Stimulated activated CD8-positive, alpha-beta memory T cell treated with anti-CD3 and anti-CD28 coated beads, Interleukin-2, amount 100 ng/mL, for 48 hours (primary cell): ENCODE results near the gene TMEM163.
"Not testable (repeated sequence)": the region's sequence is repeated elsewhere in the genome, so short reads cannot be mapped to it uniquely, and the experiment has no call there.

Source experiments
- DNase-seq, 2 donors: peaks; one replicate each; pipeline ENCODE4 v3.0.0-alpha.2; 2020; ENCODE audit warnings: low read depth in 2 of 2

TMEM163 gene

DNA sequence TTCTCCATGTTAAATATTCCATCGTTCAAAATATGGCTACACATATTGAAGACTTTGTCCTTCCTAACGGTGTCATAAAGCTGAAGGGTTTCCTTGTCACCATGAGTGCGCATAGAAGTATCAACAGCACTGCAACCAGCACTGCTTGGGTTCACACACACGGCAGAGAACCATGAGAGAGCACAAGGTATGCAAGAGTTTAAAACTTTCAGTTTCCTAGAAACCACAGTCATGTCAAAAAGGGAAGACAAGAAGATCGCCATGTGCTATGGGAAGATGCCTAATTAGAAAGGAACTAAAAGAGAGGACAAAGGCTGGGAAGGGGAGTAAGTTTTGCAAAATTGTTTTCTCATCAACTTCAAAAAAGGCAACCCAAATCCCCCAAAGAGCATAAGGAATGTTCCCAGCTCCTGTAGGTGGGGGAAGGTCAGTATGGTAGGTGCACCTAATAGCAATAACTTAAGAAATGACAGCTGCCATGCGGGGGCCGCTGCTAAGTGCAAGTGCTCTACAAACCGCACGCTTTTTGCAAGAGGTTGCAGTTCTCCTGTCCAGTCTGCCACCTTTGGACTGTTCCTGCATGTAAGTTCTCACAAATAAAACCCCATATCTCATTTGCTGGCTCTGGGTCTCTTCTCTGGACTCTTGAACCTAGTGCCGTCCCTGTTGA lies 136.8 kb downstream of the TMEM163 start:
- no peak for DNase-seq

- DNase-seq = no peak
Measured at GRCh38 chr2:134578316-134578715, 140.5 kb downstream of the TMEM163 start.

GRCh38 chr2:134576478-134576877 lies 142.3 kb downstream of the TMEM163 start:
- no peak for DNase-seq

DNA sequence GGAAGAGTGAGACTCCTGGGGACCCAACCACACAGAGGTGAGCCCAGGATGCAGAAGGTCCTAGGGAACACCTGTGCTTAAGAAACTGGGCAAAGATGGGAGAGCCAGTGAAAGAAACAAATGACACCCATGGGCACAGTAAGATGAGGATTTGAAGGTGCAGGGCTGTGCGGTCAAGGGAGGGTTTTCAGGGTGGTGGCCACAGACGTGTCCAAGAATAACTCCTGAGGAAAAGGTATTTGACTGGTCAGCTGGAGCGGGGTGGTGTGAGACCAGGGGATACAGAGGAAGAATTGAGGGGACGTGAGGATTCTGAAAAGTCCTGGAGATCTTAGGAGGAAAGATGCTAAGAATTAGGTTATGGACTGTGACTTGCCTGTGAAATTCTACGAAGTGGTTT lies 142.9 kb downstream of the TMEM163 start:
- no peak for DNase-seq

- no peak for DNase-seq
Measured at GRCh38 chr2:134574611-134575330, 144.0 kb downstream of the TMEM163 start.

GRCh38 chr2:134573724-134574123 lies 145.1 kb downstream of the TMEM163 start:
- DNase-seq = no peak

DNA sequence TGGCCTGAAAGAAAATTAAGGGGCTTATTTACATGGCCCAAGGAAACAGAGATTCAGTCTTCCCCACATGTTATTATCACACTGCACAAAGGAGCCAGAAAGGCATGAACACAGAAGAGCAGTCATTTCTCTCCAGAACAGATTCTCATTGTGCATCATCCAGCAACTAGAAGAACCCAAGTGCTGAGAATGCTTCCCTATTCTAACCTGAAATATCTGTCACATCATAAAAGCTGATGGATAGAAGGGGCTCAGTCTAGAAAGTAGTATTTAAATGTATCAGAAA lies 145.8 kb downstream of the TMEM163 start:
- DNase-seq = no peak

DNA sequence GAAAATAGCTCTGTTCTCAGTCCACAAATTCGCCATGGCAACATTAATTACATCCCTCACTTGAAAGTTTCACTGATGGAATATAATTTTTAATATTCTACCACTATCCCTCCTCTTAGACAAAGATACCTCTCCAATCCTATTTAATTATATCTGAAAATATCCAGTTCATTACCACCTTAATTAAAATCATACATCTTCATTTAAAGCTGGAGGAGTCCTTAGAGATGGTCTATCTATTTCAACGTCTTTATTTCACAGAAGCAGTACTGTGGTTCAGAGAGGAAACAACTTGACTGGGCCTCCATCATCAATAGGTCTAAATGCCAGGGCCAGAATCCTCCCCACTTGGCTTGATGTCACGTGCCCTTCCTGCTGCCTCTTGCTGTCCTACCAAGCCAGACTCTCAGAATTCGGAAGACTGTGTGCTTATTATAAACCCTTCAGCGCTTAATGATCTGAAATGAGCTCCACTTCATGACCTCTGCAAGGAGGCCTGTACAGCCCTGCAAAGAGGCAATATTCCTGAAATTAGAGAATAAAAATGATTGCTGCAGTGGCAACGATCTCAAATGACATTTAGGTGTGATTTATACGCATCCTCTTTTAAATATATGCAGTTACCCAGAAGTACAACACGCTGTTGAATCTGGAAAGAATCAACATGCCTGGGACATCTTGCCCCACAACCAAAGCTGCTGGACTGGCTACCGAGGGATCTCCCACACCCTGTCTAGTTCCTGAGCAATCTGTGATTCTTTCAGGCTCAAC lies 146.3 kb downstream of the TMEM163 start:
- DNase-seq = no peak

- no peak for DNase-seq
Measured at GRCh38 chr2:134570676-134571075, 148.1 kb downstream of the TMEM163 start.

DNA sequence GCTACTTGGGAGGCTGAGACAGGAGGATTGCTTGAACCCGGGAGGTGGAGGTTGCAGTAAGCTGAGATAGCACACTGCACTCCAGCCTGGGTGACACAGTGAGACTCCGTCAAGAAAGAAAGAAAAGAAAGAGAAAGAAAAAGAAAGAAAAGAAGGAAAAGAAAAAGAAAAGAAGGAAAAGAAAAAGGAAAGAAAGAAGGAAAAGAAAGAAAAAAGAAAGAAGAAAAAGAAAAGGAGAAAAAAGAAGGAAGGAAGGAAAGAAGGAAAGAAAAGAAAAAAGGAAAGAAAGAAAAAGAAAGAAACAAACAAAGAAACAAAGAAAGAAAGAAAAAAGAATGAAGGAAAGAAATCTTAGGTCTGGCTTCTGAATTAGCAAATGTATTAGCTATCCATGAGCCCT lies 150.4 kb downstream of the TMEM163 start:
- DNase-seq = no peak

DNA sequence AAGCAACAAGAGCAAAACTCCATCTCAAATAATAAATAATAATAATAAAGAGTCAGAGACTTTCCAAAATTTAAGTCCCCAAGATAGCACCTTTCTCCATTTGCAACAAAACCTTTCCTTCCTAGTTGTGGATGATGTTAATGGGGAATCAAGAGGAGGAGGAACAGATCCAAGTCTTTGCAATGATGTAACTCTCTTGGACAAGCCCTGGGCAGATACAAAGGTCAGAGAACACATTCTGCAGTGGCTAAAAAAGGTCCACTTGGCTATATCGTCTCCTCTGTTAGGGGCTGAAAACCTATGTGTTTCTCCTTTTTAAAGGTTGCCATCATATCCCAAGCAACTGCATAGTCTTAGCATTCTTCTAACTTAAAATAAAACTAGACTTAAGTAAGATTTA lies 151.1 kb downstream of the TMEM163 start:
- DNase-seq = no peak

DNA sequence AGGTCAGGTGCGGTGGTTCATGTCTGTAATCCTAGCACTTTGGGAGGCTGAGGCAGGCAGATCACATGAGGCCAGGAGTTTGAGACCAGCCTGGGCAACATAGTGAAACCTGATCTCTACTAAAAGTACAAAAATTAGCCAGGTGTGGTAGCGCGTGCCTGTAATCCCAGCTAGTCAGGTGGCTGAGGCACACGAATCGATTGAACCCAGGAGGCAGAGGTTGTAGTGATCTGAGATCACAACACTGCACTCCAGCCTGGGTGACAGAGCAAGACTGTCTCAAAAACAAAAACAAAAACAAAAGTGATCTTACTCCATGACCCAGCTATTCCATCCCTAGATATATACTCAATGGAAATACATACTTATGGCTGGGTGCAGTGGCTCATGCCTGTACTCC lies 153.8 kb downstream of the TMEM163 start:
- not testable (repeated sequence) for DNase-seq

DNA sequence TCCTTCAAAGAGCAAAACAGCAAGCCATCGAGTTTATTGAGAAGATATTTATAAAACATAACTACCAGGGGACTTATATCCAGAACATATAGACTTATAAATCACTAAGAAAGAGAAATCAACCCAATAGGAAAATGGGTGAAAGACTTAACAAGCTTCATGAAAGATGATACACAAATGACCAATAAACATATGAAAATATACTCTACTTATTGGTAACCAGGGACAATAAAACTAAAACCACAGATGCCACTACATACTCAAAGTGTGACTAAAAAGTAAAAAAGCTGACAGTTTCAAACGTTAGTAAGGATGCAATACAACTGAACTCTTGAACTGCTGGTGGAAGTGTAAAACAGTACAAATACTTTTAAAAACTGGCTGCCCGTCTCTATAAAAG lies 154.3 kb downstream of the TMEM163 start:
- DNase-seq = no peak

DNA sequence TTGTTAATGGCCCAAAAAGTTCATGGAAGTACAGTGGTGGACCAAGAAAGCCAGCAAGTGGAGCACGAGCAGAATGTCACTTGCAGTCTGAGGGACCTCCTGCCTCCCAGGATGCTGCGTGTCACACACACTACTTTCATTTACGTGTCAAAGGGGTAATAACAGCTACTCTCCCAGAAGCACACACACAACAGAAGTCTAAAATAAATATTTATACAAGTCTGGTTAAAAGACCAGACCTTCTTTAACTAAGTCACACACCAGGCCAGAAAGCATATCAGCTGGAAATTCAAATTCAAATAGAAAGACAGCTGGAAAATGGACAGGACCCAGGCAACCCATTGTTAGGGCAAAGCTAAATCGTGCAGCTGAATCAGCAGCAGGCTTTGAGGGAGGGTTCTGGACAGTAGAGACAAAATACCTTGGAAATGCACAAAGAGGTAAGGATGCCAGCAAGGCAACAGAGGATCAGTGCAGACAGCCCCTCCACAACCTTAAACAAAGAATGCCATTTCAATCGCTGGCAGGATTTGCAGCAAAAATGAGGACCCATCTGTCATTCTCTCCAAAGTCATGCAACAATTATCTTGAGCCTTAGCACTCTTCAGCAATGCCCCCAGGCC lies 160.5 kb downstream of the TMEM163 start:
- DNase-seq = no peak

DNA sequence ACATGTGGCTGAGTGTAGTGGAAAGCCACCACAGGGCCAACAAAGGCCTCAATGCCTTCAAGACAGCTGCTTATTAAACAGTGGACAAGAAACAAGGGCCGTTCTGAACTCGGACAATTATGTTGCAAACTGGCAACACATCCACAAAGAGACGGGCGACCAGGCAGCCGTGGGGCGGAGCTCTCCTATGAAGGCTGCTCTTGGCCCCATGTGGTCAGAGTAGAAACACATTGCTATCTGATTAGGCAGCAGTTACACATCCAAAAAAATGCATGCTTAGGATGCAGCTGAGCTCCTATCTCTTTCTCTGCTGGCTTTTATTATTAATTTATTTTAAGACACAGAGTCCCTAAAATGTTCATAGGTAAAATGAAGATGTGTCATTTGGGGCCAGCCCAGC lies 163.4 kb downstream of the TMEM163 start:
- no peak for DNase-seq

DNA sequence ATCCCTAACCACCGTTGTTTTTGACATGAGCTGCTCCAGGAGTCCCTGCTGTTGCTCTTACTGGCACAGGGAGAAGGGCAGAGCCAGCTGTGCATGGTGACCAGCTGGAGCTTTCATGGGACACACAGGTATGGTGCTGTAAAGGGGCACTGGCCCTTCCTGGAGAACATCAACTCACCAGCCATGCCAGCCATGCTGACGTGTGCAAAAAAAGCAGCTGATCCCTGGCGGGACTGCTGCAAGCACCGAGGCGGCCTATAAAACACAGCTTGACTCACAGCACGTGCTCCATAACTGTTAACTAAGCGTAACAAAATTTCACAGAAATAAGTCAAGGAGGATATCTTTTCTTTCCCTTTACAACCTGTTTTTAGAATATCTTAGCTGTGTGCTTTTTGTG lies 165.1 kb downstream of the TMEM163 start:
- no peak for DNase-seq

- DNase-seq = no peak
Measured at GRCh38 chr2:134550566-134551164, 168.1 kb downstream of the TMEM163 start.

DNA sequence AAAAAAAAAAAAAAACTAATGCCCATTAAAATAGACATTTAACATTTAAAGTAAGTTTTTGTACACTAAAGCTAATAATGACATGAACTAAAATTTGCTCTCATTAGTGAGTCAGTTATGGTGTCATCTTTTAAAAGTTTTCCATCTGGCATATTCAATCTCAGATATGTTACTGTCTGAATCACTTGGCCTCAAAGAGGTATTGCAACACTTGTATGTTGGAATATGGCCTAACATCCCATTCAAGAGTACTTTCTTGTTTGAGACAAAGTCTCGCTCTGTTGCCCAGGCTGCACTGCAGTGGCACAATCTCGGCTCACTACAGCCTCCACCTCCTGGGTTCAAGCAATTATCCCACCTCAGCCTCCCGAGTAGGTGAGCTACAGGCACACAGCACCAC lies 169.7 kb downstream of the TMEM163 start:
- DNase-seq = no peak

GRCh38 chr2:134540990-134541389 lies 177.8 kb downstream of the TMEM163 start:
- DNase-seq = no peak

DNA sequence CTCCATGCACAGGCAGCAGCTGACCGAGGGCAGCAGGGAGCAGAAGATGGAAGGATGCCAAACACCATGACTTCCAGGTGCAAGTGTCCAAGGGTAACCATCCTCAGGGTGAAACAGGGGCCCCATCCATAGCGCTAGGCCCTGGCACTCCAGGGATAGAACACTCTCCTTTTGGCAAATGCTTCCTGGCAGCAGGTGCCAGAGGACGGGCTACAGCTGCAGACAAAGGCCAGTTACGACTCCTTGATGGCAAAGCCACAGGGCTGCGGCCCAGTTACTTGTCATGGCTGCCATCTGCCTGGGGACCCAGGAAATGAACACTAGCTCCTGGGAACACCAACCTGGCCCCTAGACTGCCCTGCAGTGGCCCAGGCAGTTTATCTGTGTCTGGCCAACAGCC lies 178.8 kb downstream of the TMEM163 start:
- no peak for DNase-seq

- DNase-seq = no peak
Measured at GRCh38 chr2:134537702-134538101, 181.1 kb downstream of the TMEM163 start.

DNA sequence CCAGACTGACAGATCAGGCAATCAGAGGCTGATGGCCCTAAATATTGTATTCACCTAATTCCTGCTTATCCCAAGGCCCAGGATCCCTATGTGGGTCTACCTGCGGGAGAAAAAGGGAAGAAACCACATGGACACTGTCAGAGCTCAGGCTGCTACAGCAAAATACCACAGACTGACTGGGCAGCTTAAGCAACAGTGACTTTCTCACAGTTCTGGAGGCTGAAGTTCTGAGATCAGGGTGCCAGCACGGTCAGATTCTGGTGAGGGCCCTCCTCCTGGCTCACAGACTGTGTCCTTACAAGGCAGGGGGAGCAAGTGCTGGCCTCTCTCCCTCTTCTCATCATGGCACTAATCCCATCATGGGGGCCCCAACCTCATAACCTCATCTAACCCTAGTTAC lies 181.7 kb downstream of the TMEM163 start:
- no peak for DNase-seq
